ENCODE data around the gene NSMCE4A. TPM values are rescaled to one million over a fixed set of nuclear protein-coding genes. Genes with fewer than 3 reads are reported as not detected.

Gene NSMCE4A
- polyA plus RNA-seq, 3 donors: 34.6 to 47.2 (median 38.1) TPM

GRCh38 chr10:121981346-121981745, 6.3 kb upstream of the NSMCE4A start:
- H3K4me3 Mint-ChIP-seq: no peak overlapping the region
- no peaks in the 10 kb centered on the region for H3K27me3 ChIP-seq (ENCODE audit: control insufficient read depth in 2 of 2, insufficient read depth in 2 of 2, low read length in 2 of 2)
- no peak overlapping the region for H3K4me2 ChIP-seq (replicated peaks; ENCODE audit: extremely low read depth, low read length, poor library complexity, severe bottlenecking)

GRCh38 chr10:121978511-121978910, 3.5 kb upstream of the NSMCE4A start:
- Mint-ChIP-seq H3K27me3 (ENCODE audit: low read depth in 3 of 3) (peaks cover 1 to 8% (median 2%) of the 10 kb centered on the region in 3 donors), H3K9me3 (peaks cover 12 to 35% (median 20%) of the 10 kb centered on the region in 7 donors), H3K4me1 (peaks cover 10% of the 10 kb centered on the region), H3K4me3 (no peak overlapping the region), H3K27ac (no peak overlapping the region), H3K36me3 (no peaks in the 10 kb centered on the region)
- H3K79me2 ChIP-seq (ENCODE audit: insufficient read depth, low read length): peaks cover 9% of the 10 kb centered on the region
- H3K4me2 ChIP-seq (replicated peaks; ENCODE audit: extremely low read depth, low read length, poor library complexity, severe bottlenecking): no peak overlapping the region
- H4K20me1 ChIP-seq (ENCODE audit: insufficient read depth, low read length): peaks cover 8% of the 10 kb centered on the region
- H3K9ac ChIP-seq (ENCODE audit: insufficient read depth, low read length, poor library complexity, severe bottlenecking): no peak overlapping the region
- intact Hi-C loops (cut with micrococcal nuclease): no loop called here
- H3K4me1 ChIP-seq (ENCODE audit: control insufficient read depth in 1 of 2, insufficient read depth in 2 of 2, low read length in 2 of 2): peaks cover 16 to 17% of the 10 kb centered on the region in 2 donors
- H3K9me3 ChIP-seq (replicated peaks in 1 of 2; ENCODE audit: control insufficient read depth in 1 of 2, insufficient read depth in 1 of 2, low read length in 2 of 2): peaks cover under 1 to 27% of the 10 kb centered on the region in 2 donors
- no peak overlapping the region for H2AFZ ChIP-seq (ENCODE audit: insufficient read depth, low read depth, low read length, poor library complexity, severe bottlenecking)
- TF ChIP-seq CTCF (IDR thresholded peaks at IDR 0.05): no peak
- H3K36me3 ChIP-seq (replicated peaks in 1 of 2; ENCODE audit: control insufficient read depth in 1 of 2, insufficient read depth in 2 of 2, low read length in 2 of 2): no peaks in the 10 kb centered on the region
- 98% methylated on average over 16 of the region's 26 CpGs for WGBS (ENCODE audit: insufficient coverage)
- no peaks in the 10 kb centered on the region for H3K27me3 ChIP-seq (ENCODE audit: control insufficient read depth in 2 of 2, insufficient read depth in 2 of 2, low read length in 2 of 2)
- no peak for DNase-seq
- no peak overlapping the region for H3K27ac ChIP-seq (ENCODE audit: low read depth in 1 of 2, low read length in 2 of 2)
- no peak overlapping the region for H3K4me3 ChIP-seq (replicated peaks in 1 of 3; ENCODE audit: low read depth in 2 of 3, low read length in 3 of 3)

More at GRCh38 chr10:121981346-121981745, 6.3 kb upstream of the NSMCE4A start:
- no peak for TF ChIP-seq CTCF (IDR thresholded peaks at IDR 0.05)
- intact Hi-C loops (cut with micrococcal nuclease): no loop called here
- Histone ChIP-seq H3K9me3 (replicated peaks in 1 of 2; ENCODE audit: control insufficient read depth in 1 of 2, insufficient read depth in 1 of 2, low read length in 2 of 2) (peaks cover 18 to 39% of the 10 kb centered on the region in 2 donors), H3K27ac (ENCODE audit: low read depth in 1 of 2, low read length in 2 of 2) (no peak overlapping the region), H3K36me3 (replicated peaks in 1 of 2; ENCODE audit: control insufficient read depth in 1 of 2, insufficient read depth in 2 of 2, low read length in 2 of 2) (no peaks in the 10 kb centered on the region), H4K20me1 (ENCODE audit: insufficient read depth, low read length) (no peaks in the 10 kb centered on the region), H2AFZ (ENCODE audit: insufficient read depth, low read depth, low read length, poor library complexity, severe bottlenecking) (no peak overlapping the region), H3K9ac (ENCODE audit: insufficient read depth, low read length, poor library complexity, severe bottlenecking) (no peak overlapping the region), H3K79me2 (ENCODE audit: insufficient read depth, low read length) (no peaks in the 10 kb centered on the region), H3K4me1 (ENCODE audit: control insufficient read depth in 1 of 2, insufficient read depth in 2 of 2, low read length in 2 of 2) (no peaks in the 10 kb centered on the region), H3K4me3 (replicated peaks in 1 of 3; ENCODE audit: low read depth in 2 of 3, low read length in 3 of 3) (no peak overlapping the region)
- no peak for DNase-seq
- Mint-ChIP-seq H3K27ac (no peak overlapping the region), H3K9me3 (peaks cover 15 to 51% (median 38%) of the 10 kb centered on the region in 7 donors), H3K4me1 (no peaks in the 10 kb centered on the region), H3K36me3 (no peaks in the 10 kb centered on the region), H3K27me3 (ENCODE audit: low read depth in 3 of 3) (peaks cover 5 to 11% (median 6%) of the 10 kb centered on the region in 3 donors)
- WGBS (ENCODE audit: insufficient coverage): no CpG with 5 or more reads among the region's 2 CpGs
